GM23338 (cell line): ENCODE data around the gene KCNH8.

Source experiments
- CREB1 ChIP-seq: fragments of 250-450 bp; sonication (Bioruptor Pico); IDR thresholded peaks from 2 replicates; pipeline ENCODE4 v1.5.0; 2020; ENCODE audit warnings: low read depth, mild to moderate bottlenecking, moderate library complexity
- CTCF ChIP-seq, 2 experiments: fragments of 200-600 bp in 1 of 2; sonication (generic) in 1 of 2; conservative IDR thresholded peaks; 2 replicates each; pipeline versions ENCODE4 v1.5.1 to v1.6.1; 2016 to 2017; ENCODE audit warnings: antibody characterized with exemption in 2 of 2, low read depth in 2 of 2, mild to moderate bottlenecking in 2 of 2, moderate library complexity in 1 of 2
- ETS1 ChIP-seq: IDR thresholded peaks from 2 replicates; pipeline ENCODE4 v1.6.1; 2016; ENCODE audit warnings: antibody characterized with exemption
- EZH2 ChIP-seq: fragments of 200-600 bp; sonication (generic); IDR thresholded peaks from one replicate; pipeline ENCODE4 v1.8.0; 2017; ENCODE audit warnings: antibody characterized with exemption, mild to moderate bottlenecking, low read depth; ENCODE audit not compliant: unreplicated experiment
- POLR2AphosphoS5 ChIP-seq: IDR thresholded peaks from 2 replicates; pipeline ENCODE4 v1.6.1; 2016; ENCODE audit warnings: antibody characterized with exemption, low read depth
- REST ChIP-seq: IDR thresholded peaks from one replicate; pipeline ENCODE4 v1.6.1; 2018; ENCODE audit warnings: antibody characterized with exemption; ENCODE audit not compliant: unreplicated experiment
- ZNF114 ChIP-seq: fragments of 250-450 bp; sonication (Bioruptor Pico); IDR thresholded peaks from 2 replicates; pipeline ENCODE4 v1.5.0; 2020; ENCODE audit warnings: mild to moderate bottlenecking, moderate library complexity

- no peak for TF ChIP-seq CTCF (conservative IDR thresholded peaks at IDR 0.05; ENCODE audit: low read depth in 2 of 2)
- no peak for TF ChIP-seq EZH2
- no peak for TF ChIP-seq POLR2AphosphoS5
- no peak for TF ChIP-seq REST
- TF ChIP-seq ETS1 = no peak
- no peak for TF ChIP-seq ZNF114
- no peak for TF ChIP-seq CREB1 (CRISPR knock-in tag)
Measured at GRCh38 chr3:19527746-19528145, 379.4 kb downstream of the KCNH8 start.
